Natural killer cell (primary cell): ENCODE results near the gene PTPRO. TPM values are rescaled to one million over a fixed set of nuclear protein-coding genes. Genes with fewer than 3 reads are reported as not detected.

Source experiments
- ATAC-seq, 3 donors: fragments of 150-1000 bp in 2 of 3; fragments of 200-7000 bp in 1 of 3; cut with Tn5 transposase; 1 replicate in 1 of 3; 2 replicates in 2 of 3; pipeline ENCODE4 v1.10.0; 2021; ENCODE audit warnings: mild to moderate bottlenecking in 2 of 3, moderate library complexity in 2 of 3
- DNase-seq, 2 donors: peaks; one replicate each; pipeline versions ENCODE4 v3.0.0 to v3.0.0-alpha.2; 2013 to 2021; ENCODE audit warnings: mixed read lengths in 1 of 2
- H3K27ac ChIP-seq: one replicate; pipeline ENCODE4 v1.5.1; 2013; ENCODE audit warnings: mild to moderate bottlenecking, low read length
- H3K27me3 ChIP-seq: one replicate; pipeline ENCODE4 v1.6.1; 2013; ENCODE audit warnings: low read length; ENCODE audit not compliant: control insufficient read depth, insufficient read depth
- H3K36me3 ChIP-seq: one replicate; pipeline ENCODE4 v1.6.1; 2013; ENCODE audit warnings: low read length; ENCODE audit not compliant: control insufficient read depth, insufficient read depth
- H3K4me1 ChIP-seq: one replicate; pipeline ENCODE4 v1.6.1; 2013; ENCODE audit warnings: low read length; ENCODE audit not compliant: control insufficient read depth, insufficient read depth
- H3K4me3 ChIP-seq: one replicate; pipeline ENCODE4 v1.5.1; 2013; ENCODE audit warnings: low read length
- H3K9me3 ChIP-seq: one replicate; pipeline ENCODE4 v1.6.1; 2013; ENCODE audit warnings: low read length; ENCODE audit not compliant: control insufficient read depth, insufficient read depth
- H3K27ac Mint-ChIP-seq, 2 donors: one replicate each; pipeline ENCODE4 v1.8.0; 2022; ENCODE audit warnings: mild to moderate bottlenecking in 2 of 2, mixed read lengths in 2 of 2, moderate library complexity in 1 of 2
- H3K27me3 Mint-ChIP-seq, 2 donors: one replicate each; pipeline ENCODE4 v1.8.0; 2022; ENCODE audit warnings: low read depth in 2 of 2, mixed read lengths in 2 of 2
- H3K36me3 Mint-ChIP-seq: one replicate; pipeline ENCODE4 v1.8.0; 2022; ENCODE audit warnings: mixed read lengths
- H3K4me1 Mint-ChIP-seq, 2 donors: one replicate each; pipeline ENCODE4 v1.8.0; 2022; ENCODE audit warnings: mixed read lengths in 2 of 2
- H3K4me3 Mint-ChIP-seq: one replicate; pipeline ENCODE4 v1.8.0; 2022; ENCODE audit warnings: mild to moderate bottlenecking, moderate library complexity, mixed read lengths
- H3K9me3 Mint-ChIP-seq, 2 donors: one replicate each; pipeline ENCODE4 v1.8.0; 2022; ENCODE audit warnings: mixed read lengths in 2 of 2
- WGBS: methylation state at CpG from one replicate; pipeline ENCODE4 v1.1.7; 2013; ENCODE audit warnings: missing lambda C conversion rate; ENCODE audit not compliant: insufficient coverage; 5-methylcytosine and 5-hydroxymethylcytosine counted together
- intact Hi-C: fragments of 100-400 bp; cut with micrococcal nuclease; formaldehyde crosslinking; loops from one replicate; pipeline ENCODE4 v1.14.2; 2022
- total RNA-seq, 4 donors: library from RNA; stranded (reverse); fragments of 120-200 nt in 1 of 4; gene quantifications; one replicate each; pipeline versions ENCODE4 v1.2.3 to v1.2.4, GENCODE V29; 2013 to 2022
- TF ChIP-seq, protein P1 (sequence below): fragments of 200-600 bp; IDR thresholded peaks from one replicate; pipeline ENCODE4 v1.8.0; 2022; ENCODE audit warnings: antibody characterized with exemption

The PTPRO gene
- total RNA-seq, 3 donors from 2014 or later (not counting 1 experiment from before 2014, with no cell fraction given): 0.29 to 1.2 (median 0.53) TPM

- WGBS: 79% methylated on average over 4 of the region's 8 CpGs
Measured at GRCh38 chr12:15276088-15276698, 46.1 kb upstream of the PTPRO start.

GRCh38 chr12:15278816-15279658 is 43.3 kb upstream of the PTPRO start:
- peaks cover 12% of the 10 kb centered on the region for H3K4me1 ChIP-seq
- DNase-seq: peak in 1 of 2 donors; percentile 21
- no peaks in the 10 kb centered on the region for H3K9me3 ChIP-seq
- WGBS: 44% methylated on average over 9 of the region's 10 CpGs
- no peak overlapping the region for H3K4me3 ChIP-seq
- H3K36me3 ChIP-seq: no peaks in the 10 kb centered on the region
- Mint-ChIP-seq H3K27me3 (peaks cover 0 to 7% of the 10 kb centered on the region in 2 donors), H3K36me3 (no peaks in the 10 kb centered on the region), H3K27ac (peak overlapping the region in 1 of 2 donors; percentile 57), H3K4me1 (peaks cover 18 to 20% of the 10 kb centered on the region in 2 donors), H3K9me3 (no peaks in the 10 kb centered on the region), H3K4me3 (peak overlapping the region; percentile 71)
- TF ChIP-seq, protein P1, sequence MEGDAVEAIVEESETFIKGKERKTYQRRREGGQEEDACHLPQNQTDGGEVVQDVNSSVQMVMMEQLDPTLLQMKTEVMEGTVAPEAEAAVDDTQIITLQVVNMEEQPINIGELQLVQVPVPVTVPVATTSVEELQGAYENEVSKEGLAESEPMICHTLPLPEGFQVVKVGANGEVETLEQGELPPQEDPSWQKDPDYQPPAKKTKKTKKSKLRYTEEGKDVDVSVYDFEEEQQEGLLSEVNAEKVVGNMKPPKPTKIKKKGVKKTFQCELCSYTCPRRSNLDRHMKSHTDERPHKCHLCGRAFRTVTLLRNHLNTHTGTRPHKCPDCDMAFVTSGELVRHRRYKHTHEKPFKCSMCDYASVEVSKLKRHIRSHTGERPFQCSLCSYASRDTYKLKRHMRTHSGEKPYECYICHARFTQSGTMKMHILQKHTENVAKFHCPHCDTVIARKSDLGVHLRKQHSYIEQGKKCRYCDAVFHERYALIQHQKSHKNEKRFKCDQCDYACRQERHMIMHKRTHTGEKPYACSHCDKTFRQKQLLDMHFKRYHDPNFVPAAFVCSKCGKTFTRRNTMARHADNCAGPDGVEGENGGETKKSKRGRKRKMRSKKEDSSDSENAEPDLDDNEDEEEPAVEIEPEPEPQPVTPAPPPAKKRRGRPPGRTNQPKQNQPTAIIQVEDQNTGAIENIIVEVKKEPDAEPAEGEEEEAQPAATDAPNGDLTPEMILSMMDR: no peak
- H3K27me3 ChIP-seq: peaks cover 4% of the 10 kb centered on the region
- no peak overlapping the region for H3K27ac ChIP-seq
- intact Hi-C loops: loop anchor here (5.0 to 10.0 kb wide), 2 partner anchors 243 to 306 kb away; no protein-coding TSS in a partner anchor
- ATAC-seq: peak; percentile 88 to 95 (median 88)

More at GRCh38 chr12:15276088-15276698, 46.1 kb upstream of the PTPRO start:
- TF ChIP-seq, protein P1: peak; percentile 66
- Mint-ChIP-seq H3K9me3 (no peaks in the 10 kb centered on the region), H3K4me3 (no peak overlapping the region), H3K4me1 (peaks cover 18 to 20% of the 10 kb centered on the region in 2 donors), H3K36me3 (no peaks in the 10 kb centered on the region), H3K27ac (no peak overlapping the region), H3K27me3 (peaks cover 3 to 7% of the 10 kb centered on the region in 2 donors)
- intact Hi-C loops: loop anchor here (2.0 to 10.0 kb wide), 3 partner anchors 246 to 581 kb away; no protein-coding TSS in a partner anchor
- Histone ChIP-seq H3K9me3 (no peaks in the 10 kb centered on the region), H3K4me3 (no peak overlapping the region), H3K36me3 (no peaks in the 10 kb centered on the region), H3K27ac (no peak overlapping the region), H3K4me1 (peaks cover 12% of the 10 kb centered on the region), H3K27me3 (peaks cover under 1% of the 10 kb centered on the region)
- ATAC-seq (no peak), DNase-seq (peak in 1 of 2 donors; percentile 40)

GRCh38 chr12:15280930-15281329 is 41.4 kb upstream of the PTPRO start:
- TF ChIP-seq, protein P1: no peak
- Histone ChIP-seq H3K27me3 (peaks cover 4% of the 10 kb centered on the region), H3K9me3 (no peaks in the 10 kb centered on the region), H3K27ac (no peak overlapping the region), H3K4me3 (no peak overlapping the region), H3K36me3 (no peaks in the 10 kb centered on the region), H3K4me1 (peaks cover 12% of the 10 kb centered on the region)
- Mint-ChIP-seq H3K4me1 (peaks cover 18 to 20% of the 10 kb centered on the region in 2 donors), H3K4me3 (no peak overlapping the region), H3K36me3 (no peaks in the 10 kb centered on the region), H3K27me3 (peaks cover 13 to 26% of the 10 kb centered on the region in 2 donors), H3K27ac (no peak overlapping the region), H3K9me3 (no peaks in the 10 kb centered on the region)
- ATAC-seq (no peak), DNase-seq (no peak)
- 100% methylated on average over 1 of the region's 2 CpGs for WGBS
- intact Hi-C loops: no loop called here
